K562 (cell line): ENCODE measurements around the gene TM9SF4. TPM values are rescaled to one million over a fixed set of nuclear protein-coding genes. Genes with fewer than 3 reads are reported as not detected.

ENCODE experiments used
- ATAC-seq: fragments of 200-7000 bp; cut with Tn5 transposase; 3 replicates; pipeline ENCODE4 v1.9.1; 2020; ENCODE audit warnings: moderate library complexity
- BruUV-seq: library from RNA; stranded (reverse); fragments of 400-500 nt; replicated peaks from 2 replicates; lab custom pipeline; 2021; lab: Mats Ljungman, UMichigan
- CTCF ChIA-PET: fragments of 300-600 bp; formaldehyde crosslinking; extraction: SDS; loops from one replicate; lab custom pipeline; 2021; ENCODE audit warnings: low intra/inter-chr PET ratio; lab: Yijun Ruan, JAX
- POLR2A ChIA-PET: fragments of 300-600, 350-650 bp; sonication (Branson Sonifier 250); formaldehyde crosslinking; extraction: SDS; loops from one replicate; lab custom pipeline; 2021; ENCODE audit warnings: antibody characterized with exemption, inconsistent platforms; lab: Yijun Ruan, JAX
- DNase-seq, 4 experiments: peaks; one replicate each; pipeline versions ENCODE4 v3.0.0 to v3.0.0-alpha.2; 2011 to 2018; ENCODE audit warnings: low spot score in 3 of 4, mixed read lengths in 3 of 4; ENCODE audit errors: extremely low read depth in 1 of 4
- FAIRE-seq: peaks from 2 replicates; lab custom pipeline; 2011; peaks lifted over from hg19 to GRCh38; lab: Jason Lieb, UNC
- H2AFZ ChIP-seq: 2 replicates; pipeline ENCODE4 v1.6.0; 2011; ENCODE audit warnings: low read depth, low read length, control low read depth, inconsistent platforms
- H3K27ac ChIP-seq: fragments of 200-600 bp; 3 replicates; pipeline ENCODE4 v1.8.0; 2011; ENCODE audit warnings: low read depth, mild to moderate bottlenecking, control low read depth, inconsistent platforms, low read length, moderate library complexity, mixed read lengths; ENCODE audit errors: extremely low read depth
- H3K27me3 ChIP-seq, 2 experiments: fragments of 300-600 bp in 1 of 2; 2 replicates in 1 of 2; 3 replicates in 1 of 2; pipeline versions ENCODE4 v1.6.0 to v1.8.0; 2011; ENCODE audit warnings: inconsistent platforms in 2 of 2, low read length in 2 of 2, mild to moderate bottlenecking in 1 of 2, mixed read lengths in 1 of 2, moderate library complexity in 1 of 2; ENCODE audit not compliant: control insufficient read depth in 2 of 2, insufficient read depth in 2 of 2
- H3K36me3 ChIP-seq: fragments of 300-600 bp; 3 replicates; pipeline ENCODE4 v1.8.0; 2011; ENCODE audit warnings: mild to moderate bottlenecking, low read length, inconsistent platforms; ENCODE audit not compliant: control insufficient read depth, insufficient read depth
- H3K4me1 ChIP-seq, 2 experiments: fragments of 200-600 bp in 1 of 2; replicated peaks in 1 of 2; 2 replicates in 1 of 2; 3 replicates in 1 of 2; pipeline versions ENCODE4 v1.5.1 to v1.8.0; 2011; ENCODE audit warnings: inconsistent platforms in 2 of 2, low read length in 2 of 2, mild to moderate bottlenecking in 1 of 2, mixed read lengths in 1 of 2, moderate library complexity in 1 of 2; ENCODE audit not compliant: control insufficient read depth in 2 of 2, insufficient read depth in 2 of 2
- H3K4me2 ChIP-seq: 2 replicates; pipeline ENCODE4 v1.6.1; 2011; ENCODE audit warnings: low read length, control low read depth, inconsistent platforms, mixed read lengths; ENCODE audit not compliant: insufficient read depth
- H3K4me3 ChIP-seq: fragments of 200-600 bp; sonication (generic), shearing (Covaris generic); 2 replicates; pipeline ENCODE4 v1.5.1; 2016; ENCODE audit warnings: control low read depth, inconsistent platforms
- H3K79me2 ChIP-seq: fragments of 200-600 bp; 3 replicates; pipeline ENCODE4 v1.8.0; 2011; ENCODE audit warnings: low read length, inconsistent platforms; ENCODE audit not compliant: control insufficient read depth, insufficient read depth
- H3K9ac ChIP-seq, 2 experiments: 2 replicates each; pipeline versions ENCODE4 v1.6.0 to v1.6.1; 2011; ENCODE audit warnings: low read depth in 2 of 2, low read length in 2 of 2, control low read depth in 1 of 2, inconsistent platforms in 1 of 2, mild to moderate bottlenecking in 1 of 2, mixed read lengths in 1 of 2; ENCODE audit not compliant: insufficient read depth in 1 of 2
- H3K9me1 ChIP-seq: one replicate; pipeline ENCODE4 v1.6.0; 2011; ENCODE audit warnings: inconsistent platforms, mild to moderate bottlenecking, low read length, moderate library complexity; ENCODE audit not compliant: control insufficient read depth, insufficient read depth
- H3K9me3 ChIP-seq: replicated peaks from 2 replicates; pipeline ENCODE4 v1.5.1; 2011; ENCODE audit warnings: low read depth, low read length, inconsistent platforms; ENCODE audit not compliant: control insufficient read depth, insufficient read depth
- H4K20me1 ChIP-seq: replicated peaks from 2 replicates; pipeline ENCODE4 v1.6.1; 2011; ENCODE audit warnings: low read length, inconsistent platforms, mixed read lengths; ENCODE audit not compliant: control insufficient read depth, insufficient read depth
- CHCHD3 ChIP-seq: fragments of 250-450 bp; sonication (Bioruptor Pico); IDR thresholded peaks from 2 replicates; pipeline ENCODE4 v2.1.2; 2022; ENCODE audit warnings: mild to moderate bottlenecking
- KLF16 ChIP-seq: IDR thresholded peaks from 2 replicates; pipeline ENCODE4 v1.6.1; 2016; ENCODE audit warnings: antibody characterized with exemption
- RBM15 ChIP-seq: fragments of 200-400 bp; formaldehyde crosslinking; IDR thresholded peaks from 2 replicates; pipeline ENCODE4 v1.6.1; 2018; ENCODE audit warnings: mild to moderate bottlenecking, low read length, moderate library complexity; ENCODE audit not compliant: insufficient read depth
- RFX5 ChIP-seq: IDR thresholded peaks from 2 replicates; pipeline ENCODE4 v1.6.1; 2011; ENCODE audit warnings: low read depth, mild to moderate bottlenecking, improper control_type of control experiment, low read length
- SMARCA5 ChIP-seq: fragments of 450-650 bp; IDR thresholded peaks from 2 replicates; pipeline ENCODE4 v1.6.1; 2016
- STAT5A ChIP-seq: IDR thresholded peaks from 2 replicates; pipeline ENCODE4 v1.6.1; 2012; ENCODE audit warnings: low read length, inconsistent platforms, borderline replicate concordance
- ZFP30 ChIP-seq: fragments of 250-450 bp; sonication (Bioruptor Pico); IDR thresholded peaks from 2 replicates; pipeline ENCODE4 v1.8.0; 2022; ENCODE audit warnings: moderate library complexity, mild to moderate bottlenecking, inconsistent platforms, borderline replicate concordance
- WGBS: fragments of 100-300 bp; shearing (Covaris generic); methylation state at CpG from one replicate; pipeline ENCODE4 v1.1.6; 2016; ENCODE audit warnings: low coverage, mixed read lengths; ENCODE audit not compliant: insufficient coverage; ENCODE audit errors: missing lambda C conversion rate; 5-methylcytosine and 5-hydroxymethylcytosine counted together
- in situ Hi-C: fragments of 300-500 bp; cut with MboI; formaldehyde crosslinking; loops from 4 replicates; pipeline ENCODE4 v1.15.0; 2018; ENCODE audit warnings: inconsistent platforms, mixed read lengths
- intact Hi-C: fragments of 100-400 bp; cut with micrococcal nuclease; formaldehyde crosslinking; loops from 2 replicates; pipeline ENCODE4 v1.14.2; 2022
- polyA plus RNA-seq, 8 experiments: library from polyadenylated mRNA; depleted of rRNA in 4 of 8; stranded (reverse) in 5 of 8; unstranded in 3 of 8; fragments of >200 nt; fragmentation: Nextera tagmentation in 2 of 8; fragmentation: Illumina TruSeq in 1 of 8; extraction: Ambion mirVana in 2 of 8; extraction: Trizol in 1 of 8; gene quantifications; 2 replicates each; pipeline versions ENCODE4 v1.2.1 to v1.2.3, GENCODE V29; 2011 to 2014; ENCODE audit warnings: inconsistent platforms in 1 of 8, missing spikeins in 1 of 8
- total RNA-seq, 7 experiments: library from RNA; depleted of rRNA in 6 of 7; stranded (reverse); fragments of >200 nt in 6 of 7; fragmentation: Illumina TruSeq in 2 of 7; extraction: Trizol in 2 of 7; gene quantifications; 2 replicates each; pipeline versions ENCODE4 v1.2.1 to v1.2.3, GENCODE V29; 2011 to 2021; ENCODE audit warnings: low replicate concordance in 1 of 7
- TF ChIP-seq, protein P1 (sequence below): fragments of 250-450 bp; sonication (Bioruptor Pico); IDR thresholded peaks from 2 replicates; pipeline ENCODE4 v1.8.0; 2022; ENCODE audit warnings: moderate library complexity, mild to moderate bottlenecking, inconsistent platforms
- TF ChIP-seq, protein P2 (sequence below): sonication (generic); formaldehyde crosslinking; IDR thresholded peaks from 2 replicates; pipeline ENCODE4 v1.8.0; 2022; ENCODE audit warnings: mild to moderate bottlenecking, missing genetic modification reagents
- TF ChIP-seq, protein P3 (sequence below): sonication (generic); formaldehyde crosslinking; IDR thresholded peaks from 2 replicates; pipeline ENCODE4 v1.8.0; 2022; ENCODE audit warnings: mild to moderate bottlenecking, missing genetic modification reagents
- TF ChIP-seq, protein P4 (sequence below): IDR thresholded peaks from 2 replicates; pipeline ENCODE4 v1.6.1; 2016; ENCODE audit warnings: missing genetic modification characterization, missing compliant biosample characterization
- TF ChIP-seq, protein P5 (sequence below): sonication (generic); formaldehyde crosslinking; IDR thresholded peaks from 2 replicates; pipeline ENCODE4 v1.8.0; 2023; ENCODE audit warnings: mild to moderate bottlenecking, missing genetic modification reagents
- TF ChIP-seq, protein P6 (sequence below): sonication (generic); formaldehyde crosslinking; IDR thresholded peaks from 2 replicates; pipeline ENCODE4 v1.8.1; 2023; ENCODE audit warnings: mild to moderate bottlenecking, missing genetic modification reagents

TM9SF4 gene
- total and polyA plus RNA-seq, 9 of the 15 experiments (the other 6 are each of a cell fraction or from before 2014, with no cell fraction given) = 14.5 to 46.3 (median 26.9) TPM

DNA sequence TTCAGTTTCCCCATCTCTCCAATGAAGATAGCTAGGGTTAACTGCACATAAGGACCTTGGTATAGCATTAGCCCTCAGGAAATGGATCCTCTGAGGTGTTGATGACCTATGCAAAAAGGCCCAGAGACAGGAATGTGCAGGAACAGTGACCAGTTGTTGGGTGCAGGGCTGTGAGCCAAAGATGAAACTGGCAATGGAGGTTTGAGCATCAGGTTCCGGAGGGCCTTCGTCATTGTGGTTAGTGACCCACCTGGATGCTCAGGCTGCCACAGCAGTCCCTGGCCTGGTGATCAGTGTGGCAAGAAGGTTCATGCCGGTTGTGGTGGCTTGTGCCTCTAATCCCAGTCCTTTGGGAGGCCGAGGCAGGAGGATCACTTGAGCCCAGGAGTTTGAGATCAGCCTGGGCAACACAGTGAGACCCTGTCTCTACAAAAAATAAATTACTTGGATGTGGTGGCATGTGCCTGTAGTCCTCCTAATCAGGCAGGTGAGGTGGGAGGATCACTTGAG lies 43.7 kb downstream of the TM9SF4 start (continued):
- TF ChIP-seq RBM15 = no peak
- no peak for TF ChIP-seq KLF16
- TF ChIP-seq, protein P1, sequence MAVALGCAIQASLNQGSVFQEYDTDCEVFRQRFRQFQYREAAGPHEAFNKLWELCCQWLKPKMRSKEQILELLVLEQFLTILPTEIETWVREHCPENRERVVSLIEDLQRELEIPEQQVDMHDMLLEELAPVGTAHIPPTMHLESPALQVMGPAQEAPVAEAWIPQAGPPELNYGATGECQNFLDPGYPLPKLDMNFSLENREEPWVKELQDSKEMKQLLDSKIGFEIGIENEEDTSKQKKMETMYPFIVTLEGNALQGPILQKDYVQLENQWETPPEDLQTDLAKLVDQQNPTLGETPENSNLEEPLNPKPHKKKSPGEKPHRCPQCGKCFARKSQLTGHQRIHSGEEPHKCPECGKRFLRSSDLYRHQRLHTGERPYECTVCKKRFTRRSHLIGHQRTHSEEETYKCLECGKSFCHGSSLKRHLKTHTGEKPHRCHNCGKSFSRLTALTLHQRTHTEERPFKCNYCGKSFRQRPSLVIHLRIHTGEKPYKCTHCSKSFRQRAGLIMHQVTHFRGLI (CRISPR knock-in tag) = no peak
- TF ChIP-seq, protein P2, sequence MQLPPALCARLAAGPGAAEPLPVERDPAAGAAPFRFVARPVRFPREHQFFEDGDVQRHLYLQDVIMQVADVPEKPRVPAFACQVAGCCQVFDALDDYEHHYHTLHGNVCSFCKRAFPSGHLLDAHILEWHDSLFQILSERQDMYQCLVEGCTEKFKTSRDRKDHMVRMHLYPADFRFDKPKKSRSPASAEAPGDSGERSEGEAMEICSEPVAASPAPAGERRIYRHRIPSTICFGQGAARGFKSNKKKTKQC = no peak

DNA sequence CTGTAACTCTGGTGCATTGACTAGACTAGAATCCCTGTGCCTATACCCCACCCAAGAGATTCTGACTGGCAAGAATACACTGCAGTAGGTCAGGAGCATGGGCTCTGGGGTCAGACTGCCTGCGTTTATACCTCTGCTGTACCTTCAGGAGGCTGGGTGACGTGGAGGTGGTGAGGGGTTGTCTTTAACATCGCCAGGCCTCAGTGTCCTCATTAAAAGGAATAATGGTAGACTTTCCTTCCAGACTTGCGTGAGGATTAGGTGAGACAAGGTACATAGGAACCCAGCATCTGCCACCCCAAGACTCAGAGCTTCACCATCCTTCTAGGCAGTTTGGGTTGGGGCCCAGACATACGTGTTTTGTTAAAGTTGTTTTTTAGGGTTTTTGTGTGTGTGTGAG lies 44.3 kb downstream of the TM9SF4 start:
- peaks cover 74% of the 10 kb centered on the region for H3K36me3 ChIP-seq
- TF ChIP-seq, protein P3, sequence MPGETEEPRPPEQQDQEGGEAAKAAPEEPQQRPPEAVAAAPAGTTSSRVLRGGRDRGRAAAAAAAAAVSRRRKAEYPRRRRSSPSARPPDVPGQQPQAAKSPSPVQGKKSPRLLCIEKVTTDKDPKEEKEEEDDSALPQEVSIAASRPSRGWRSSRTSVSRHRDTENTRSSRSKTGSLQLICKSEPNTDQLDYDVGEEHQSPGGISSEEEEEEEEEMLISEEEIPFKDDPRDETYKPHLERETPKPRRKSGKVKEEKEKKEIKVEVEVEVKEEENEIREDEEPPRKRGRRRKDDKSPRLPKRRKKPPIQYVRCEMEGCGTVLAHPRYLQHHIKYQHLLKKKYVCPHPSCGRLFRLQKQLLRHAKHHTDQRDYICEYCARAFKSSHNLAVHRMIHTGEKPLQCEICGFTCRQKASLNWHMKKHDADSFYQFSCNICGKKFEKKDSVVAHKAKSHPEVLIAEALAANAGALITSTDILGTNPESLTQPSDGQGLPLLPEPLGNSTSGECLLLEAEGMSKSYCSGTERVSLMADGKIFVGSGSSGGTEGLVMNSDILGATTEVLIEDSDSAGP (CRISPR knock-in tag) = no peak
- TF ChIP-seq, protein P4, sequence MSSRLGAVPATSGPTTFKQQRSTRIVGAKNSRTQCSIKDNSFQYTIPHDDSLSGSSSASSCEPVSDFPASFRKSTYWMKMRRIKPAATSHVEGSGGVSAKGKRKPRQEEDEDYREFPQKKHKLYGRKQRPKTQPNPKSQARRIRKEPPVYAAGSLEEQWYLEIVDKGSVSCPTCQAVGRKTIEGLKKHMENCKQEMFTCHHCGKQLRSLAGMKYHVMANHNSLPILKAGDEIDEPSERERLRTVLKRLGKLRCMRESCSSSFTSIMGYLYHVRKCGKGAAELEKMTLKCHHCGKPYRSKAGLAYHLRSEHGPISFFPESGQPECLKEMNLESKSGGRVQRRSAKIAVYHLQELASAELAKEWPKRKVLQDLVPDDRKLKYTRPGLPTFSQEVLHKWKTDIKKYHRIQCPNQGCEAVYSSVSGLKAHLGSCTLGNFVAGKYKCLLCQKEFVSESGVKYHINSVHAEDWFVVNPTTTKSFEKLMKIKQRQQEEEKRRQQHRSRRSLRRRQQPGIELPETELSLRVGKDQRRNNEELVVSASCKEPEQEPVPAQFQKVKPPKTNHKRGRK = no peak
- TF ChIP-seq, protein P5, sequence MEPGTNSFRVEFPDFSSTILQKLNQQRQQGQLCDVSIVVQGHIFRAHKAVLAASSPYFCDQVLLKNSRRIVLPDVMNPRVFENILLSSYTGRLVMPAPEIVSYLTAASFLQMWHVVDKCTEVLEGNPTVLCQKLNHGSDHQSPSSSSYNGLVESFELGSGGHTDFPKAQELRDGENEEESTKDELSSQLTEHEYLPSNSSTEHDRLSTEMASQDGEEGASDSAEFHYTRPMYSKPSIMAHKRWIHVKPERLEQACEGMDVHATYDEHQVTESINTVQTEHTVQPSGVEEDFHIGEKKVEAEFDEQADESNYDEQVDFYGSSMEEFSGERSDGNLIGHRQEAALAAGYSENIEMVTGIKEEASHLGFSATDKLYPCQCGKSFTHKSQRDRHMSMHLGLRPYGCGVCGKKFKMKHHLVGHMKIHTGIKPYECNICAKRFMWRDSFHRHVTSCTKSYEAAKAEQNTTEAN (CRISPR knock-in tag) = no peak
- TF ChIP-seq, protein P6, sequence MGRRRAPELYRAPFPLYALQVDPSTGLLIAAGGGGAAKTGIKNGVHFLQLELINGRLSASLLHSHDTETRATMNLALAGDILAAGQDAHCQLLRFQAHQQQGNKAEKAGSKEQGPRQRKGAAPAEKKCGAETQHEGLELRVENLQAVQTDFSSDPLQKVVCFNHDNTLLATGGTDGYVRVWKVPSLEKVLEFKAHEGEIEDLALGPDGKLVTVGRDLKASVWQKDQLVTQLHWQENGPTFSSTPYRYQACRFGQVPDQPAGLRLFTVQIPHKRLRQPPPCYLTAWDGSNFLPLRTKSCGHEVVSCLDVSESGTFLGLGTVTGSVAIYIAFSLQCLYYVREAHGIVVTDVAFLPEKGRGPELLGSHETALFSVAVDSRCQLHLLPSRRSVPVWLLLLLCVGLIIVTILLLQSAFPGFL = no peak
- TF ChIP-seq RFX5 (no peak), ZFP30 (CRISPR knock-in tag) (no peak), STAT5A (no peak), SMARCA5 (no peak), CHCHD3 (no peak)

More for the DNA sequence above, 44.3 kb downstream of the TM9SF4 start:
- Histone ChIP-seq H3K4me2 (no peak overlapping the region), H3K27me3 (no peaks in the 10 kb centered on the region), H4K20me1 (no peaks in the 10 kb centered on the region; the same call in 1 of the 2 replicates), H3K9me3 (no peaks in the 10 kb centered on the region), H3K79me2 (no peaks in the 10 kb centered on the region), H3K27ac (no peak overlapping the region), H3K9me1 (peaks cover 3% of the 10 kb centered on the region), H2AFZ (no peak overlapping the region), H3K4me3 (no peak overlapping the region), H3K4me1 (no peaks in the 10 kb centered on the region), H3K9ac (no peak overlapping the region)
- no peak for DNase-seq
- no peak for FAIRE-seq
- POLR2A ChIA-PET = no interaction called here
- in situ Hi-C loops (loop anchor here (25.0 kb wide), 1 partner anchor 509 kb away; the partner anchor contains the start of gene C20orf203), intact Hi-C loops (loop anchor here (10.0 kb wide), 1 partner anchor 501 kb away; no protein-coding TSS in a partner anchor)
- CTCF ChIA-PET = no interaction called here
- 92% methylated on average over 5 of the region's 5 CpGs for WGBS
- no TSS peak for BruUV-seq
- ATAC-seq = no peak
